ENCODE results near the gene WNT10A. TPM values are rescaled to one million over a fixed set of nuclear protein-coding genes. Genes with fewer than 3 reads are reported as not detected.
A peak's percentile ranks its signal among the peaks of the same experiment; 100 is the strongest.

The WNT10A gene
- total RNA-seq, 1 donor from 2014 or later, result 2.5 TPM

- Mint-ChIP-seq H3K4me3 (ENCODE audit: unreplicated experiment) (no peak overlapping the region), H3K36me3 (ENCODE audit: low read depth, unreplicated experiment) (no peaks in the 10 kb centered on the region), H3K27ac (ENCODE audit: unreplicated experiment) (no peak overlapping the region), H3K27me3 (ENCODE audit: low read depth, unreplicated experiment) (peaks cover 72% of the 10 kb centered on the region), H3K9me3 (ENCODE audit: unreplicated experiment) (no peaks in the 10 kb centered on the region), H3K4me1 (ENCODE audit: low read depth, unreplicated experiment) (peaks cover 22% of the 10 kb centered on the region)
- Histone ChIP-seq H3K79me2 (ENCODE audit: insufficient read depth, low read length) (no peaks in the 10 kb centered on the region), H4K20me1 (ENCODE audit: insufficient read depth, low read length) (peaks cover 3% of the 10 kb centered on the region), H3K36me3 (ENCODE audit: insufficient read depth, low read length) (no peaks in the 10 kb centered on the region), H3K4me3 (ENCODE audit: insufficient read depth, low read depth, low read length) (no peak overlapping the region), H2AFZ (ENCODE audit: low read depth, low read length) (no peak overlapping the region), H3K4me1 (ENCODE audit: insufficient read depth, low read length) (no peaks in the 10 kb centered on the region), H3K9ac (ENCODE audit: low read length) (no peak overlapping the region), H3K27me3 (ENCODE audit: insufficient read depth, low read length) (peaks cover 85% of the 10 kb centered on the region), H3K9me3 (ENCODE audit: insufficient read depth, low read depth, low read length) (peaks cover 4% of the 10 kb centered on the region), H3K27ac (ENCODE audit: low read depth, low read length) (no peak overlapping the region), H3K4me2 (ENCODE audit: low read length) (no peak overlapping the region)
- FAIRE-seq (no peak), DNase-seq (ENCODE audit: low read depth) (no peak)
- TF ChIP-seq CTCF (IDR thresholded peaks at IDR 0.05; ENCODE audit: insufficient read depth, low read depth, low read length), result no peak
- no peak for TF ChIP-seq EZH2 (IDR thresholded peaks at IDR 0.05; ENCODE audit: insufficient read depth, low read length)
These were observed 3.3 kb upstream of the WNT10A start for GRCh38 chr2:218877331-218877730.

- Histone ChIP-seq H3K9me3 (ENCODE audit: insufficient read depth, low read depth, low read length) (peaks cover 4% of the 10 kb centered on the region), H3K79me2 (ENCODE audit: insufficient read depth, low read length) (no peaks in the 10 kb centered on the region), H3K4me2 (ENCODE audit: low read length) (no peak overlapping the region), H3K4me1 (ENCODE audit: insufficient read depth, low read length) (no peaks in the 10 kb centered on the region), H3K4me3 (ENCODE audit: insufficient read depth, low read depth, low read length) (no peak overlapping the region), H4K20me1 (ENCODE audit: insufficient read depth, low read length) (peaks cover 6% of the 10 kb centered on the region), H3K36me3 (ENCODE audit: insufficient read depth, low read length) (no peaks in the 10 kb centered on the region), H3K27me3 (ENCODE audit: insufficient read depth, low read length) (peaks cover 85% of the 10 kb centered on the region), H3K27ac (ENCODE audit: low read depth, low read length) (no peak overlapping the region), H3K9ac (ENCODE audit: low read length) (no peak overlapping the region), H2AFZ (ENCODE audit: low read depth, low read length) (no peak overlapping the region)
- DNase-seq (ENCODE audit: low read depth) (no peak), FAIRE-seq (no peak)
- Mint-ChIP-seq H3K36me3 (ENCODE audit: low read depth, unreplicated experiment) (no peaks in the 10 kb centered on the region), H3K9me3 (ENCODE audit: unreplicated experiment) (no peaks in the 10 kb centered on the region), H3K27me3 (ENCODE audit: low read depth, unreplicated experiment) (peaks cover 72% of the 10 kb centered on the region), H3K4me1 (ENCODE audit: low read depth, unreplicated experiment) (peaks cover 26% of the 10 kb centered on the region), H3K4me3 (ENCODE audit: unreplicated experiment) (no peak overlapping the region), H3K27ac (ENCODE audit: unreplicated experiment) (no peak overlapping the region)
- TF ChIP-seq CTCF (IDR thresholded peaks at IDR 0.05; ENCODE audit: insufficient read depth, low read depth, low read length), result no peak
- peak; percentile 33 for TF ChIP-seq EZH2 (IDR thresholded peaks at IDR 0.05; ENCODE audit: insufficient read depth, low read length)
These were observed 2.8 kb upstream of the WNT10A start for GRCh38 chr2:218877891-218878290.

- Histone ChIP-seq H3K9me3 (ENCODE audit: insufficient read depth, low read depth, low read length) (peaks cover 4% of the 10 kb centered on the region), H3K36me3 (ENCODE audit: insufficient read depth, low read length) (no peaks in the 10 kb centered on the region), H4K20me1 (ENCODE audit: insufficient read depth, low read length) (peaks cover 6% of the 10 kb centered on the region), H3K4me1 (ENCODE audit: insufficient read depth, low read length) (no peaks in the 10 kb centered on the region), H3K27me3 (ENCODE audit: insufficient read depth, low read length) (peaks cover 83% of the 10 kb centered on the region), H3K4me2 (ENCODE audit: low read length) (no peak overlapping the region), H2AFZ (ENCODE audit: low read depth, low read length) (no peak overlapping the region), H3K4me3 (ENCODE audit: insufficient read depth, low read depth, low read length) (no peak overlapping the region), H3K27ac (ENCODE audit: low read depth, low read length) (no peak overlapping the region), H3K79me2 (ENCODE audit: insufficient read depth, low read length) (no peaks in the 10 kb centered on the region), H3K9ac (ENCODE audit: low read length) (no peak overlapping the region)
- Mint-ChIP-seq H3K4me1 (ENCODE audit: low read depth, unreplicated experiment) (peaks cover 29% of the 10 kb centered on the region), H3K4me3 (ENCODE audit: unreplicated experiment) (no peak overlapping the region), H3K9me3 (ENCODE audit: unreplicated experiment) (no peaks in the 10 kb centered on the region), H3K36me3 (ENCODE audit: low read depth, unreplicated experiment) (no peaks in the 10 kb centered on the region), H3K27me3 (ENCODE audit: low read depth, unreplicated experiment) (peaks cover 72% of the 10 kb centered on the region), H3K27ac (ENCODE audit: unreplicated experiment) (no peak overlapping the region)
- FAIRE-seq (no peak), DNase-seq (ENCODE audit: low read depth) (no peak)
- no peak for TF ChIP-seq EZH2 (IDR thresholded peaks at IDR 0.05; ENCODE audit: insufficient read depth, low read length)
- TF ChIP-seq CTCF (IDR thresholded peaks at IDR 0.05; ENCODE audit: insufficient read depth, low read depth, low read length), result no peak
These were observed 2.2 kb upstream of the WNT10A start for GRCh38 chr2:218878486-218878885.
